ENCODE results near the gene CHKB.
"Not testable (repeated sequence)": the region's sequence is repeated elsewhere in the genome, so short reads cannot be mapped to it uniquely, and the experiment has no call there.

CHKB gene

GRCh38 chr22:50582493-50583293, at the start of gene CHKB:
TSS of gene CHKB (minus strand) at chr22:50582849. CDS start at chr22:50582781, 68 bp downstream.
- peak; percentile 99 for DNase-seq

GRCh38 chr22:50630376-50630775, 47.7 kb upstream of the CHKB start:
- DNase-seq = no peak

DNA sequence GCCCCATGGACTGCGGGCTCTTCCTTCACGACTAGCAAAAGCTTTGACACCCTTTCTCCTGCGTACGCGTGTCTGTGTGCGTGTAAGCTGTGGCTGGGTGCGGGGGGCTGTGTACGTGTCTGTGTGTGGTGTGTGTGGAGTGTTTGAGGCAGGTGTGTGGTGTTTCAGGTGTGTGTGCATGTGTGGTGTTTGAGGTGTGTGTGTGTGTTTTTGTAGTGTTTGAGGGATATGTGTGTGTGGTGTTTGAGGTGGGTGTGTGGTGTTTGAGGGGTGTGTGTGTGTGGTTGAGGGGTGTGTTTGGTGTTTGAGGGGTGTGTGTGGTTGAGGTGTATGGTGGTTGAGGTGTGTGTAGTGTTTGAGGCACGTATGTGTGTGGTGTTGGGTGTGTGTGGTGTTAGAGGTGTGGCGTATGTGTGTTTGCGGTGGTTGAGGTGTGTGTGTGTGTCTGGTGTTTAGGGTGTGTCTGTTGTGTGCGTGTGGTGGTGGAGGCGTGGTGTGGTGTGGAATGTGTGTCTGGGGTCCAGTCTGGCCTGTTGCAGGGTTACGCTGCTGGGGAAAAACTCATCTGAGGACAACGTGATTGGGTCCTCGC, 46.0 kb upstream of the CHKB start:
- DNase-seq = no peak

- peak; percentile 90 for DNase-seq
These were observed 45.2 kb upstream of the CHKB start, which contains the start of gene ARSA for GRCh38 chr22:50627642-50628542. TSS of gene ARSA (minus strand) at chr22:50628152. CDS start at chr22:50627779, 373 bp downstream.

- DNase-seq = no peak
These were observed 44.4 kb upstream of the CHKB start for GRCh38 chr22:50626850-50627641.

DNA sequence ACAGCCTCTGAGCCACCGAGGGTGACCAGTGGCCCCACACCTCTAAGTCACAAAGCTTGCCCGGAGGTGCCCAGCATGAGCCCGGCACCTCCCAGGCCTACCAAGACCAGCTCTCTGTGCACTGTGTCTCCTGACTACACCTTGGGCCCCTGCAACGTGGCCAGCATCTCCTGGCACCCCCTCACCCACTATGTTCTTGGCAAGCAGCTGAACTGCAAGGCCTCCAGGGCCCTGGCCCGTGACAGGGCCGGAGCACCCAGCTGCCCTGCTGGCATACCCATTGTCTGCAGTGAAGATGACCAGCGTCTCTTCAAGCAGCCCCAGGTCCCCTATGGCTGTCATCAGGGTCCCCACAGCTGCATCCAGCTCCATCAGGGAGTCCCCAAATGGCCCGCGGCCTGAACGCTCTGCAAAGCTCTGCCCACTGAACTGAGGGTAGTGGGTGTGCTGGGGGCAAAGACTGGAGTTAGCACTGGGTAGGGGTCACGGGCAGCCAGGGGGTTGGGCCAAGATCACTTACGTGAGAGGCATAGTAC, 43.7 kb upstream of the CHKB start:
- no peak for DNase-seq

GRCh38 chr22:50625568-50626313, 43.1 kb upstream of the CHKB start:
- DNase-seq = no peak

DNA sequence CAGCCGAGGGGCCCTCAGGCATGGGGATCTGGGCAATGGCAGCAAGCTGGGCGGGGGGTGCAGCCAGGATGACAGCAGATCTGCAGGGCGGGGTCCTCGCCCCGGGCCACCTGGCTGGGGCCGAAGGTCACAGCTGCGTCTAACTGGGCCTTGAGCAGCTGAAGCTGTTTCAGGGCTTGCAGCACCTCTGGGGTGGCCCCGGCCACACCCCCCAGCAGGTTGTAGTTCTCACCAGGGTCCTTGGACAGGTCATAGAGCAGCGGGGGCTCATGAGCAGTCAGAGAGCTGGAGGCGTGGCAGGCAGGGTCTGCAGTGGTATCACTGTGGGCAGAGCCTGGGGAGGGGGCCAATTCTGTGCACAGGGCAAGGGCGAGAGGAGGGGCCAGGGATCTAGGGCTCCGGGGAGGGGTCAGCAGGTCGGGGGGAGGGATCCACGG, 42.5 kb upstream of the CHKB start:
- no peak for DNase-seq

- no peak for DNase-seq
These were observed 41.9 kb upstream of the CHKB start for GRCh38 chr22:50624347-50625130.

DNA sequence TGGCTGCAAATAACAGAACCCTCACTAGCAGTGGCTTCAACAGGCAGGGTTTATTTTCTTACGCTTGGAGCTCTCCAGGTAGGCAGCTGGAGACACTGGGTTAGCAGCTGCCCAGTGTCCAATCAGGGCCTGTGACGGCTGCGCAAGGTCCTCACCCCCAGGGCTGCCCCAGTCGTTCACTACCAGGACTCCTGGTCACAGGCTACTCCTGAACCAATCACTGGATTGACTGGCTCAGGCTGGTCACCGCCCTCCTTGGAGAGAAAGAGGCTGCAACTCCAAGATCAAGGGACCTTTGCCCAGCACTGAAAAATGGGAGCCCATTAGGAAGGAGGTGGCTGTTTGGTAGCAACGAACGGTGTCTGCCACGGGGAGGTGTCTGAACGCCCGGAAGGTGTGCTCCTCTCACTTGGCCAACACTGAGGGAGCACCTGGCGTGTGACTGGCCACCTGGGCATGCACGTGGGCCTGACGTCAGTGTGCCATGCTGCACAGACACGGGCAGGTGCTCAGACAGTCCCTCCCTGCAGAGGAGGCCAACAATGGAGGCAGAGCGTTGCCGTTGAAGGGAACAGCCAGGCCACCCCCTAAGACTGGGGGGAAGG, 40.2 kb upstream of the CHKB start:
- DNase-seq = no peak

- DNase-seq = no peak
These were observed 39.5 kb upstream of the CHKB start for GRCh38 chr22:50621948-50622722.

- no peak for DNase-seq
These were observed 38.8 kb upstream of the CHKB start for GRCh38 chr22:50621356-50621880.

DNA sequence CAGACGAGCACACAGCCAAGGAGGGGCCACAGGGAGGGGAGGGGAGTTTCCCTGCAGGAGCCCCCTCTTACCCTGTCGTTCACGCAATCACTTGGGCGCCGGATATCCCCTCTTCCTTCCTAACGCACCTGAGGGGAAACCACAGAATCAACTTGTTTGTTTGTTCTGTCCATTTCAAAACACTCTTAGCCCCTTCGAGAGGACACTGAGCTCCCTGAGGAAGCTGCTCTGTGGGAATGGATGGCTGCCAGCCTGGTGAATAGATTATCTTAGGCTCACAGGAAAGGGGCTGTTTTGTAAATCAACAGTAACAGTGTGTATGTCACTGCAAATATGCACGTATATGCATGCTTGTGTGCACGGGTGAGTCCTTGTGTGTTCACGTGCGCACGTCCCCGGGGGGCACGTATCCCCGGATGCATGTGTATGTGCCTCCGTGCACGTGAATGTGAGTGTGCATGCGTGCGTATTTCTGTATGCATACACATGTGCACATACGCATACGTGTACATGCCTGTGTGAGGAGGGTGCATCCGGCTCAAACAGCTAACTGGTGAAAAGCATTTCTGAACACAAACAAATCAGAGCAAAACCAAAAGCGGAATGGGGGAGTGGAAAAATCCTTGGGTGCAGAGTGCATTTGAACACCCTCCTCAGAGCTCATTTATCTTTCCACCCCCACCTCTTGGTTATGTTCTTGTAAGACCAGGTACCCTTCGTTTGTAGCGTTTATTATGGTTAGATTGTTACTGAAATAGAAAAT, 38.1 kb upstream of the CHKB start:
- DNase-seq = peak; percentile 87

- not testable (repeated sequence) for DNase-seq
These were observed 31.6 kb upstream of the CHKB start for GRCh38 chr22:50614296-50614695.

DNA sequence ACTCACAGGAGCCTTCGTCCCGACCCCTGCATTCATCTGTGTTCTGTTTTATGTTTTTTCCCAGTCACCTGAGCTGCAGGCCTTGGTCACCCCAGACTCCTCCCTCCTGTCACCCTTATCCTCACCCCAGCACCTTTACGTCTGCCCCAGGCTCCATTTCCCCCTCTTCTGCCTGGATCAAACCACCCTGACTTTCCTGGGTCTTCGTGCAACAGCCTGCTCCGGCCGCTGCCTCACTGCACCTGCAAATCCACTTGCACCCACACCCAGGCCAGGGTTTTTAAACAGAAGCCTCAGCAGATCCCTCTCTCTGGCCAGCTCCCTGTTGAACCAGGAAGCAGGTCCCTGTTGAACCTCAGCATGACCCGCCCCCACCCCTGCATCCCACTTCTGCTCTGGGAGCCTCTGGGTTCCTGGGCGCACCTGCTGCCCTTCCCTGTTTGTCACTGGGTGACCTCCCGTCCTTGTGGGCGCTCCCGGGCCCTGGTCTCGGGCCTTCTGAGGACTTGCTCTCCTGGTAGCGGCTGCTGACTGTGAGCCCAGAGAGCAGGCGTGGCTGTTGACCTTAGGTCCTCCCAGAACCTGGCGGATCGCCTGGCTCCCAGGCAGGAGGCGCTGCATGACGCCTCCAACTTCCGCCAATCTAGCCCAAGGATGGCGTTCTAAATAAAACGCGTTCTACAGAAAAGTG, 30.8 kb upstream of the CHKB start:
- DNase-seq = no peak

GRCh38 chr22:50612528-50613221, 30.0 kb upstream of the CHKB start:
- DNase-seq = no peak

GRCh38 chr22:50612168-50612527, 29.5 kb upstream of the CHKB start:
- DNase-seq = no peak
